ENCODE measurements around the gene CRACR2A. TPM values are rescaled to one million over a fixed set of nuclear protein-coding genes. Genes with fewer than 3 reads are reported as not detected.

CRACR2A gene
- total RNA-seq, 2 donors from 2014 or later: 1.1 to 4.7 TPM

DNA sequence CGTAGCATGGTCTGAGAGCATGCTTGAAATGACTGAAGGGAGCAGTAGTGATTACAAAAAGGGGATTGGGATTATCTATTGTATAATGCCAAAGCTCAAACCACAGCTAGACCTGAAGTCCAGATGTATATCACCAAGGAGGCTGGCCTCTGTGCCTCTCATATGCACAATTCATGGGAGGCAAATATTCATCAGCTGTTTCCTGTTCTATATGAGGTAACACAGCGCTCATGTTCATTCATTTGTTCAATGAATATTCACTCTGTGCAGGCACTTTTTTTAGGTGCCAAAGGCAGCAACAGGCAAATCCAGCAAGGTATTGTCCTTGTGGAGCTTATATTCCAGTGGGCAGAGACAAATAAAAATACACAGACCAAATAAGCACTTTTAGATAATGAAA lies 39.0 kb downstream of the CRACR2A start:
- Histone ChIP-seq H3K4me3 (ENCODE audit: low read length) (no peak overlapping the region), H3K27ac (ENCODE audit: low read depth, low read length) (no peak overlapping the region), H3K4me1 (ENCODE audit: control insufficient read depth, insufficient read depth, low read length) (peaks cover 10% of the 10 kb centered on the region), H3K9me3 (ENCODE audit: control insufficient read depth, low read length) (no peaks in the 10 kb centered on the region), H3K27me3 (ENCODE audit: control insufficient read depth, insufficient read depth, low read length, poor library complexity, severe bottlenecking) (peaks cover 19% of the 10 kb centered on the region), H3K9ac (ENCODE audit: extremely low read depth, low read length, poor library complexity, severe bottlenecking) (no peak overlapping the region), H3K36me3 (ENCODE audit: control insufficient read depth, insufficient read depth, low read length) (no peaks in the 10 kb centered on the region)
- TF ChIP-seq, protein P1, sequence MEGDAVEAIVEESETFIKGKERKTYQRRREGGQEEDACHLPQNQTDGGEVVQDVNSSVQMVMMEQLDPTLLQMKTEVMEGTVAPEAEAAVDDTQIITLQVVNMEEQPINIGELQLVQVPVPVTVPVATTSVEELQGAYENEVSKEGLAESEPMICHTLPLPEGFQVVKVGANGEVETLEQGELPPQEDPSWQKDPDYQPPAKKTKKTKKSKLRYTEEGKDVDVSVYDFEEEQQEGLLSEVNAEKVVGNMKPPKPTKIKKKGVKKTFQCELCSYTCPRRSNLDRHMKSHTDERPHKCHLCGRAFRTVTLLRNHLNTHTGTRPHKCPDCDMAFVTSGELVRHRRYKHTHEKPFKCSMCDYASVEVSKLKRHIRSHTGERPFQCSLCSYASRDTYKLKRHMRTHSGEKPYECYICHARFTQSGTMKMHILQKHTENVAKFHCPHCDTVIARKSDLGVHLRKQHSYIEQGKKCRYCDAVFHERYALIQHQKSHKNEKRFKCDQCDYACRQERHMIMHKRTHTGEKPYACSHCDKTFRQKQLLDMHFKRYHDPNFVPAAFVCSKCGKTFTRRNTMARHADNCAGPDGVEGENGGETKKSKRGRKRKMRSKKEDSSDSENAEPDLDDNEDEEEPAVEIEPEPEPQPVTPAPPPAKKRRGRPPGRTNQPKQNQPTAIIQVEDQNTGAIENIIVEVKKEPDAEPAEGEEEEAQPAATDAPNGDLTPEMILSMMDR (conservative IDR thresholded peaks at IDR 0.05): no peak
- Mint-ChIP-seq H3K4me3 (no peak overlapping the region), H3K27me3 (ENCODE audit: insufficient read depth) (peaks cover 38% of the 10 kb centered on the region), H3K9me3 (no peaks in the 10 kb centered on the region), H3K36me3 (ENCODE audit: low read depth) (no peaks in the 10 kb centered on the region), H3K27ac (no peak overlapping the region), H3K4me1 (peaks cover 23% of the 10 kb centered on the region)
- no peak for DNase-seq
- WGBS, 2 experiments (ENCODE audit: insufficient coverage in 1 of 2, insufficient read length in 1 of 2): 89% methylated on average over 2 of the region's 2 CpGs; no CpG with 5 or more reads in 1 of the 2 experiments

- Mint-ChIP-seq H3K9me3 (no peaks in the 10 kb centered on the region), H3K27ac (no peak overlapping the region), H3K4me1 (peaks cover 23% of the 10 kb centered on the region), H3K4me3 (no peak overlapping the region), H3K36me3 (ENCODE audit: low read depth) (no peaks in the 10 kb centered on the region), H3K27me3 (ENCODE audit: insufficient read depth) (peaks cover 39% of the 10 kb centered on the region)
- no peaks in the 10 kb centered on the region for H3K9me3 ChIP-seq (ENCODE audit: control insufficient read depth, low read length)
- no peak overlapping the region for H3K4me3 ChIP-seq (ENCODE audit: low read length)
- peaks cover 24% of the 10 kb centered on the region for H3K27me3 ChIP-seq (ENCODE audit: control insufficient read depth, insufficient read depth, low read length, poor library complexity, severe bottlenecking)
- H3K9ac ChIP-seq (ENCODE audit: extremely low read depth, low read length, poor library complexity, severe bottlenecking): no peak overlapping the region
- TF ChIP-seq, protein P1 (conservative IDR thresholded peaks at IDR 0.05): no peak
- DNase-seq: peak; percentile 68
- no peaks in the 10 kb centered on the region for H3K36me3 ChIP-seq (ENCODE audit: control insufficient read depth, insufficient read depth, low read length)
- H3K4me1 ChIP-seq (ENCODE audit: control insufficient read depth, insufficient read depth, low read length): peaks cover 10% of the 10 kb centered on the region
- 49 to 64% methylated on average over 2 to 4 of the region's 4 CpGs for WGBS, 2 experiments (ENCODE audit: insufficient coverage in 1 of 2, insufficient read length in 1 of 2)
- H3K27ac ChIP-seq (ENCODE audit: low read depth, low read length): no peak overlapping the region
These were observed 39.4 kb downstream of the CRACR2A start for GRCh38 chr12:3713483-3713882.

DNA sequence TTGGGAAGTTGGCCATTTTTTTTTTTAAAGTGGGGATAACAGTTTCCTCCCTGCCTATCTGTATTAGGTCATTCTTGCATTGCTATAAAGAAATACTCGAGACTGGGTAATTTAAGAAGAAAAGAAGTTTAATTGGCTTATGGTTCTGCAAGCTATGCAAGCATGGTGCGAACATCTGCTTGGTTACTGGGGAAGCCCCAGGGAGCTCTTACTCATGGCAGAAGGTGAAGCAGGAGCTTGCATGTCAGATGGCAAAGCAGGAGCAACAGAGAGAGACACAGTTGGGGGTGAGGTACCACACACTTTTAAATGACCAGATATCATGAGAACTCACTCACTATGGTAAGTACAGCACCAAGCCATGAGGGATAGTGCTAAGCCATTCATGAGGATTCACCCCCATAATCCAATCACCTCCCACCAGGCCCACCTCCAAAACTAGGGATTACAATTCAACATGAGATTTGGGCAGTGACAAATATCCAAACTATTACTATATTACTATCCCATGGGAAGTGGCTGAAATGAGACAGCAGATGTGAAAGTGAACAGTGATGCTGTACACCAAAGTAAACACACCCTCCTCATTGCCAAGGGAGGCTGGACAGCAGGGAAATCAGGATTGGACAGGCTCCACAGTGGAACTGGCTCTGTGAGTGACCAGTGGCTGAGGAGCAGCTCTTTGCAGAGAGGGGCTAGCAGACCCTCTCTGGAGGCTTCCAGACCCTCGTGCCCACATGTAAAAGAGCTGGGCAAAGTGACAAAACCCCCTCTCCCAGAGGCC lies 40.5 kb downstream of the CRACR2A start:
- TF ChIP-seq, protein P1 (conservative IDR thresholded peaks at IDR 0.05): no peak
- Histone ChIP-seq H3K4me1 (ENCODE audit: control insufficient read depth, insufficient read depth, low read length) (peaks cover 10% of the 10 kb centered on the region), H3K9me3 (ENCODE audit: control insufficient read depth, low read length) (no peaks in the 10 kb centered on the region), H3K27me3 (ENCODE audit: control insufficient read depth, insufficient read depth, low read length, poor library complexity, severe bottlenecking) (peaks cover 35% of the 10 kb centered on the region), H3K9ac (ENCODE audit: extremely low read depth, low read length, poor library complexity, severe bottlenecking) (no peak overlapping the region), H3K36me3 (ENCODE audit: control insufficient read depth, insufficient read depth, low read length) (no peaks in the 10 kb centered on the region), H3K4me3 (ENCODE audit: low read length) (no peak overlapping the region), H3K27ac (ENCODE audit: low read depth, low read length) (no peak overlapping the region)
- H3K4me3 Mint-ChIP-seq: no peak overlapping the region
- H3K36me3 Mint-ChIP-seq (ENCODE audit: low read depth): no peaks in the 10 kb centered on the region
- peaks cover 23% of the 10 kb centered on the region for H3K4me1 Mint-ChIP-seq
- no peak overlapping the region for H3K27ac Mint-ChIP-seq
- WGBS, 2 experiments (ENCODE audit: insufficient coverage in 1 of 2, insufficient read length in 1 of 2): 89 to 100% methylated on average over 2 to 3 of the region's 3 CpGs
- peaks cover 49% of the 10 kb centered on the region for H3K27me3 Mint-ChIP-seq (ENCODE audit: insufficient read depth)
- no peak for DNase-seq
- no peaks in the 10 kb centered on the region for H3K9me3 Mint-ChIP-seq

All from endodermal cell (in vitro differentiated cells).